GM12864 (cell line): ENCODE results near the gene ATP2B1.

Experiments
- DNase-seq: peaks from one replicate; pipeline ENCODE4 v3.0.0-alpha.2; 2011; ENCODE audit warnings: low read depth
- H3K4me3 ChIP-seq: 2 replicates; pipeline ENCODE4 v1.5.1; 2011; ENCODE audit warnings: mild to moderate bottlenecking, low read depth, low read length, control low read depth
- CTCF ChIP-seq: IDR thresholded peaks from 2 replicates; pipeline ENCODE4 v1.5.1; 2011; ENCODE audit warnings: low read depth, mild to moderate bottlenecking, moderate library complexity, low read length, control low read depth, inconsistent platforms; ENCODE audit errors: missing control alignments

The ATP2B1 gene

GRCh38 chr12:89662623-89663022 lies 46.0 kb downstream of the ATP2B1 start:
- no peak for DNase-seq
- H3K4me3 ChIP-seq = no peak overlapping the region
- TF ChIP-seq CTCF = no peak

- no peak overlapping the region for H3K4me3 ChIP-seq
- TF ChIP-seq CTCF = no peak
- DNase-seq = no peak
These were observed 46.8 kb downstream of the ATP2B1 start for GRCh38 chr12:89661706-89662330.

- no peak for TF ChIP-seq CTCF
These were observed 50.9 kb downstream of the ATP2B1 start for GRCh38 chr12:89657739-89658138.

GRCh38 chr12:89657066-89657465 lies 51.6 kb downstream of the ATP2B1 start:
- TF ChIP-seq CTCF = no peak
- no peak for DNase-seq
- no peak overlapping the region for H3K4me3 ChIP-seq

More at GRCh38 chr12:89657739-89658138, 50.9 kb downstream of the ATP2B1 start:
- H3K4me3 ChIP-seq = no peak overlapping the region
- DNase-seq = no peak

GRCh38 chr12:89655841-89656240 lies 52.8 kb downstream of the ATP2B1 start:
- no peak for DNase-seq
- H3K4me3 ChIP-seq = no peak overlapping the region
- TF ChIP-seq CTCF = no peak

GRCh38 chr12:89651192-89651591 lies 57.4 kb downstream of the ATP2B1 start:
- H3K4me3 ChIP-seq = no peak overlapping the region
- DNase-seq = no peak
- TF ChIP-seq CTCF = no peak

- TF ChIP-seq CTCF = no peak
- H3K4me3 ChIP-seq = no peak overlapping the region
- DNase-seq = no peak
These were observed 58.4 kb downstream of the ATP2B1 start for GRCh38 chr12:89650239-89650638.
